K562 (cell line): ENCODE measurements around the gene CFD. TPM values are rescaled to one million over a fixed set of nuclear protein-coding genes. Genes with fewer than 3 reads are reported as not detected.
A peak's percentile ranks its signal among the peaks of the same experiment; 100 is the strongest.

Experiments
- ATAC-seq: fragments of 200-7000 bp; cut with Tn5 transposase; 3 replicates; pipeline ENCODE4 v1.9.1; 2020; ENCODE audit warnings: moderate library complexity
- BruUV-seq: library from RNA; stranded (reverse); fragments of 400-500 nt; replicated peaks from 2 replicates; lab custom pipeline; 2021; lab: Mats Ljungman, UMichigan
- CTCF ChIA-PET: fragments of 300-600 bp; formaldehyde crosslinking; extraction: SDS; loops from one replicate; lab custom pipeline; 2021; ENCODE audit warnings: low intra/inter-chr PET ratio; lab: Yijun Ruan, JAX
- POLR2A ChIA-PET: fragments of 300-600, 350-650 bp; sonication (Branson Sonifier 250); formaldehyde crosslinking; extraction: SDS; loops from one replicate; lab custom pipeline; 2021; ENCODE audit warnings: antibody characterized with exemption, inconsistent platforms; lab: Yijun Ruan, JAX
- DNase-seq, 4 experiments: peaks; one replicate each; pipeline versions ENCODE4 v3.0.0 to v3.0.0-alpha.2; 2011 to 2018; ENCODE audit warnings: low spot score in 3 of 4, mixed read lengths in 3 of 4; ENCODE audit errors: extremely low read depth in 1 of 4
- FAIRE-seq: peaks from 2 replicates; lab custom pipeline; 2011; peaks lifted over from hg19 to GRCh38; lab: Jason Lieb, UNC
- H2AFZ ChIP-seq: 2 replicates; pipeline ENCODE4 v1.6.0; 2011; ENCODE audit warnings: low read depth, low read length, control low read depth, inconsistent platforms
- H3K27ac ChIP-seq: fragments of 200-600 bp; 3 replicates; pipeline ENCODE4 v1.8.0; 2011; ENCODE audit warnings: low read depth, mild to moderate bottlenecking, control low read depth, inconsistent platforms, low read length, moderate library complexity, mixed read lengths; ENCODE audit errors: extremely low read depth
- H3K27me3 ChIP-seq, 2 experiments: fragments of 300-600 bp in 1 of 2; 2 replicates in 1 of 2; 3 replicates in 1 of 2; pipeline versions ENCODE4 v1.6.0 to v1.8.0; 2011; ENCODE audit warnings: inconsistent platforms in 2 of 2, low read length in 2 of 2, mild to moderate bottlenecking in 1 of 2, mixed read lengths in 1 of 2, moderate library complexity in 1 of 2; ENCODE audit not compliant: control insufficient read depth in 2 of 2, insufficient read depth in 2 of 2
- H3K36me3 ChIP-seq: fragments of 300-600 bp; 3 replicates; pipeline ENCODE4 v1.8.0; 2011; ENCODE audit warnings: mild to moderate bottlenecking, low read length, inconsistent platforms; ENCODE audit not compliant: control insufficient read depth, insufficient read depth
- H3K4me1 ChIP-seq, 2 experiments: fragments of 200-600 bp in 1 of 2; replicated peaks in 1 of 2; 2 replicates in 1 of 2; 3 replicates in 1 of 2; pipeline versions ENCODE4 v1.5.1 to v1.8.0; 2011; ENCODE audit warnings: inconsistent platforms in 2 of 2, low read length in 2 of 2, mild to moderate bottlenecking in 1 of 2, mixed read lengths in 1 of 2, moderate library complexity in 1 of 2; ENCODE audit not compliant: control insufficient read depth in 2 of 2, insufficient read depth in 2 of 2
- H3K4me2 ChIP-seq: 2 replicates; pipeline ENCODE4 v1.6.1; 2011; ENCODE audit warnings: low read length, control low read depth, inconsistent platforms, mixed read lengths; ENCODE audit not compliant: insufficient read depth
- H3K4me3 ChIP-seq: fragments of 200-600 bp; sonication (generic), shearing (Covaris generic); 2 replicates; pipeline ENCODE4 v1.5.1; 2016; ENCODE audit warnings: control low read depth, inconsistent platforms
- H3K79me2 ChIP-seq: fragments of 200-600 bp; 3 replicates; pipeline ENCODE4 v1.8.0; 2011; ENCODE audit warnings: low read length, inconsistent platforms; ENCODE audit not compliant: control insufficient read depth, insufficient read depth
- H3K9ac ChIP-seq, 2 experiments: 2 replicates each; pipeline versions ENCODE4 v1.6.0 to v1.6.1; 2011; ENCODE audit warnings: low read depth in 2 of 2, low read length in 2 of 2, control low read depth in 1 of 2, inconsistent platforms in 1 of 2, mild to moderate bottlenecking in 1 of 2, mixed read lengths in 1 of 2; ENCODE audit not compliant: insufficient read depth in 1 of 2
- H3K9me1 ChIP-seq: one replicate; pipeline ENCODE4 v1.6.0; 2011; ENCODE audit warnings: inconsistent platforms, mild to moderate bottlenecking, low read length, moderate library complexity; ENCODE audit not compliant: control insufficient read depth, insufficient read depth
- H3K9me3 ChIP-seq: replicated peaks from 2 replicates; pipeline ENCODE4 v1.5.1; 2011; ENCODE audit warnings: low read depth, low read length, inconsistent platforms; ENCODE audit not compliant: control insufficient read depth, insufficient read depth
- H4K20me1 ChIP-seq: replicated peaks from 2 replicates; pipeline ENCODE4 v1.6.1; 2011; ENCODE audit warnings: low read length, inconsistent platforms, mixed read lengths; ENCODE audit not compliant: control insufficient read depth, insufficient read depth
- BCOR ChIP-seq: fragments of 450-650 bp; IDR thresholded peaks from 2 replicates; pipeline ENCODE4 v1.6.1; 2016
- CBX8 ChIP-seq: fragments of 200-600 bp; sonication (generic); IDR thresholded peaks from 2 replicates; pipeline ENCODE4 v1.6.1; 2012; ENCODE audit warnings: borderline replicate concordance, mixed run types, low read depth, mild to moderate bottlenecking, moderate library complexity, mixed read lengths, low read length, control low read depth, inconsistent platforms; ENCODE audit not compliant: poor library complexity, severe bottlenecking; ENCODE audit errors: extremely low read depth
- EGR1 ChIP-seq: fragments of 450-650 bp; conservative IDR thresholded peaks from 2 replicates; pipeline ENCODE4 v1.6.1; 2017; ENCODE audit warnings: mild to moderate bottlenecking
- EWSR1 ChIP-seq: fragments of 450-650 bp; IDR thresholded peaks from 2 replicates; pipeline ENCODE4 v1.6.1; 2018; ENCODE audit warnings: borderline replicate concordance, mild to moderate bottlenecking, low read depth, moderate library complexity; ENCODE audit not compliant: partially characterized antibody
- JUNB ChIP-seq: fragments of 450-650 bp; formaldehyde crosslinking; conservative IDR thresholded peaks from 2 replicates; pipeline ENCODE4 v1.4.0; 2020; ENCODE audit warnings: mild to moderate bottlenecking
- KDM1A ChIP-seq, 2 experiments: fragments of 450-650 bp; IDR thresholded peaks; 2 replicates each; pipeline ENCODE4 v1.6.1; 2016; ENCODE audit warnings: mild to moderate bottlenecking in 2 of 2
- PHTF2 ChIP-seq: fragments of 250-450 bp; sonication (Bioruptor Pico); IDR thresholded peaks from 2 replicates; pipeline ENCODE4 v1.5.0; 2021; ENCODE audit warnings: mild to moderate bottlenecking
- POLR2G ChIP-seq: fragments of 200-400 bp; formaldehyde crosslinking; IDR thresholded peaks from 2 replicates; pipeline ENCODE4 v1.6.1; 2017; ENCODE audit warnings: low read depth, mild to moderate bottlenecking, antibody characterized with exemption, low read length, moderate library complexity
- RBM25 ChIP-seq: fragments of 200-400 bp; formaldehyde crosslinking; IDR thresholded peaks from 2 replicates; pipeline ENCODE4 v1.6.1; 2018; ENCODE audit warnings: low read length, low read depth, moderate library complexity; ENCODE audit not compliant: severe bottlenecking
- WHSC1 ChIP-seq: IDR thresholded peaks from one replicate; pipeline ENCODE4 v1.6.1; 2012; ENCODE audit warnings: low read length, control low read depth, inconsistent platforms
- ZFP36 ChIP-seq: fragments of 150-350 bp; IDR thresholded peaks from 2 replicates; pipeline ENCODE4 v1.6.1; 2018; ENCODE audit warnings: low read length, low read depth; ENCODE audit not compliant: partially characterized antibody
- ZKSCAN1 ChIP-seq: fragments of 150-350 bp; IDR thresholded peaks from 2 replicates; pipeline ENCODE4 v1.6.1; 2016; ENCODE audit warnings: low read depth, low read length
- ZNF41 ChIP-seq: fragments of 250-450 bp; sonication (Bioruptor Pico); conservative IDR thresholded peaks from 2 replicates; pipeline ENCODE4 v1.4.0; 2020; ENCODE audit warnings: mild to moderate bottlenecking
- WGBS: fragments of 100-300 bp; shearing (Covaris generic); methylation state at CpG from one replicate; pipeline ENCODE4 v1.1.6; 2016; ENCODE audit warnings: low coverage, mixed read lengths; ENCODE audit not compliant: insufficient coverage; ENCODE audit errors: missing lambda C conversion rate; 5-methylcytosine and 5-hydroxymethylcytosine counted together
- in situ Hi-C: fragments of 300-500 bp; cut with MboI; formaldehyde crosslinking; loops from 4 replicates; pipeline ENCODE4 v1.15.0; 2018; ENCODE audit warnings: inconsistent platforms, mixed read lengths
- intact Hi-C: fragments of 100-400 bp; cut with micrococcal nuclease; formaldehyde crosslinking; loops from 2 replicates; pipeline ENCODE4 v1.14.2; 2022
- polyA plus RNA-seq, 8 experiments: library from polyadenylated mRNA; depleted of rRNA in 4 of 8; stranded (reverse) in 5 of 8; unstranded in 3 of 8; fragments of >200 nt; fragmentation: Nextera tagmentation in 2 of 8; fragmentation: Illumina TruSeq in 1 of 8; extraction: Ambion mirVana in 2 of 8; extraction: Trizol in 1 of 8; gene quantifications; 2 replicates each; pipeline versions ENCODE4 v1.2.1 to v1.2.3, GENCODE V29; 2011 to 2014; ENCODE audit warnings: inconsistent platforms in 1 of 8, missing spikeins in 1 of 8
- total RNA-seq, 7 experiments: library from RNA; depleted of rRNA in 6 of 7; stranded (reverse); fragments of >200 nt in 6 of 7; fragmentation: Illumina TruSeq in 2 of 7; extraction: Trizol in 2 of 7; gene quantifications; 2 replicates each; pipeline versions ENCODE4 v1.2.1 to v1.2.3, GENCODE V29; 2011 to 2021; ENCODE audit warnings: low replicate concordance in 1 of 7
- TF ChIP-seq, protein P1 (sequence below): sonication (generic); formaldehyde crosslinking; IDR thresholded peaks from 2 replicates; pipeline ENCODE4 v1.8.0; 2022; ENCODE audit warnings: mild to moderate bottlenecking, missing genetic modification reagents
- TF ChIP-seq, protein P2 (sequence below): sonication (generic); formaldehyde crosslinking; IDR thresholded peaks from 2 replicates; pipeline ENCODE4 v1.8.1; 2023; ENCODE audit warnings: mild to moderate bottlenecking, missing genetic modification reagents

The CFD gene
- total and polyA plus RNA-seq, 9 of the 15 experiments (the other 6 are each of a cell fraction or from before 2014, with no cell fraction given): 0.52 to 59.4 (median 7.6) TPM

DNA sequence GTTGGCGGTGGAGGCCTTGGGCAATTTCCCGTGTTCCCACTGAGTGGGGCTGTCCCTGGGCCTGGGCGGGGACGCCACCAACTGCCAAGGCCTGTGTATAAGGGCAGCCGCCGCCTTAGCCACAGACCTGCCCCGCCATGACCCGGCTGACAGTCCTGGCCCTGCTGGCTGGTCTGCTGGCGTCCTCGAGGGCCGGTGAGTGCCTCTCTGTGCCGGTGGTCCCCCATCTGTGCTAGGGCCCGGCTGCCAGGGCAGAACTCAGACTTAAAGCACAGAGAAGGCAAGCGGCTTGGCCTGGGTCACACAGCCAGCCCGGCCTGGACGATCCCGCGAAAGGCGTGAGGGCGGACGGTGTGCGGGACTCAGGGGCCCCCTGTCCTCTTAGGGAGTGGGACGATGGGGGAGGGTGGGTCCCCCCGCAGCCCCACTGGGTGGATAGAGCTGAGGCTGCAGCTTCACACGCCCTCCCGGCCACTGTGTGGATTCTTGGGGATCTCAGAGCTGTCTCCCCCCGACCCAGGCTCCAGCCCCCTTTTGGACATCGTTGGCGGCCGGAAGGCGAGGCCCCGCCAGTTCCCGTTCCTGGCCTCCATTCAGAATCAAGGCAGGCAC lies 31.6 kb upstream of the CFD start, which contains the start of gene AZU1:
TSS of gene AZU1 (plus strand) at position 128 of the 612 bp plus-strand sequence. CDS start at position 138, 10 bp downstream.
- Histone ChIP-seq H4K20me1 (no peaks in the 10 kb centered on the region), H3K4me2 (no peak within 1 kb of the TSS), H3K9me3 (no peaks in the 10 kb centered on the region), H3K36me3 (no peaks in the 10 kb centered on the region), H3K4me3 (no peak within 1 kb of the TSS), H2AFZ (no peak within 1 kb of the TSS), H3K9ac (peak within 1 kb of the TSS in 1 of 2 experiments; percentile 28; a peak in 1 of 4 replicates), H3K79me2 (peaks cover 6% of the 10 kb centered on the region; the same call in 2 of the 3 replicates), H3K4me1 (peaks cover 15 to 68% of the 10 kb centered on the region in 2 experiments), H3K27ac (no peak within 1 kb of the TSS), H3K27me3 (no peaks in the 10 kb centered on the region), H3K9me1 (no peaks in the 10 kb centered on the region)
- ATAC-seq (no peak), DNase-seq (no peak), FAIRE-seq (no peak)
- TF ChIP-seq, protein P1, sequence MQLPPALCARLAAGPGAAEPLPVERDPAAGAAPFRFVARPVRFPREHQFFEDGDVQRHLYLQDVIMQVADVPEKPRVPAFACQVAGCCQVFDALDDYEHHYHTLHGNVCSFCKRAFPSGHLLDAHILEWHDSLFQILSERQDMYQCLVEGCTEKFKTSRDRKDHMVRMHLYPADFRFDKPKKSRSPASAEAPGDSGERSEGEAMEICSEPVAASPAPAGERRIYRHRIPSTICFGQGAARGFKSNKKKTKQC (CRISPR knock-in tag): no peak
- TF ChIP-seq ZNF41 (CRISPR knock-in tag) (no peak), EGR1 (no peak), ZKSCAN1 (no peak), JUNB (CRISPR knock-in tag) (no peak), POLR2G (peak; percentile 58; the same call in 1 of the 2 replicates), PHTF2 (CRISPR knock-in tag) (no peak), ZFP36 (peak; percentile 68), EWSR1 (no peak), KDM1A (IDR thresholded peaks at IDR 0.05) (peak in 1 of 2 experiments; percentile 65; a peak in 1 of 4 replicates), CBX8 (no peak), RBM25 (peak; percentile 67), BCOR (peak; percentile 69; the same call in 1 of the 2 replicates), WHSC1 (no peak)
- TF ChIP-seq, protein P2, sequence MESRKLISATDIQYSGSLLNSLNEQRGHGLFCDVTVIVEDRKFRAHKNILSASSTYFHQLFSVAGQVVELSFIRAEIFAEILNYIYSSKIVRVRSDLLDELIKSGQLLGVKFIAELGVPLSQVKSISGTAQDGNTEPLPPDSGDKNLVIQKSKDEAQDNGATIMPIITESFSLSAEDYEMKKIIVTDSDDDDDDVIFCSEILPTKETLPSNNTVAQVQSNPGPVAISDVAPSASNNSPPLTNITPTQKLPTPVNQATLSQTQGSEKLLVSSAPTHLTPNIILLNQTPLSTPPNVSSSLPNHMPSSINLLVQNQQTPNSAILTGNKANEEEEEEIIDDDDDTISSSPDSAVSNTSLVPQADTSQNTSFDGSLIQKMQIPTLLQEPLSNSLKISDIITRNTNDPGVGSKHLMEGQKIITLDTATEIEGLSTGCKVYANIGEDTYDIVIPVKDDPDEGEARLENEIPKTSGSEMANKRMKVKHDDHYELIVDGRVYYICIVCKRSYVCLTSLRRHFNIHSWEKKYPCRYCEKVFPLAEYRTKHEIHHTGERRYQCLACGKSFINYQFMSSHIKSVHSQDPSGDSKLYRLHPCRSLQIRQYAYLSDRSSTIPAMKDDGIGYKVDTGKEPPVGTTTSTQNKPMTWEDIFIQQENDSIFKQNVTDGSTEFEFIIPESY: peak; percentile 97
- WGBS: 70% methylated on average over 20 of the region's 33 CpGs
- ChIA-PET POLR2A (interaction anchor here (0.7 kb wide), 1 partner anchor 27 kb away, joined by 3 read pairs; no protein-coding TSS in a partner anchor), CTCF (no interaction called here)
- BruUV-seq: no TSS peak
- intact Hi-C loops: no loop called here
- in situ Hi-C loops: no loop called here
